Astrocyte of the cerebellum (primary cell): ENCODE data around the gene CERS5.

Experiments used
- DNase-seq: peaks from one replicate; pipeline ENCODE4 v3.0.0-alpha.2; 2011; ENCODE audit warnings: low read depth
- H3K4me3 ChIP-seq: 2 replicates; pipeline ENCODE4 v1.5.1; 2011; ENCODE audit warnings: mild to moderate bottlenecking, low read depth, low read length, moderate library complexity
- in situ Hi-C: cut with HindIII; loops from 2 replicates; pipeline ENCODE4 v1.10.0; 2017; ENCODE audit warnings: low sequenced_read_pairs
- TF ChIP-seq, protein P1 (sequence below): IDR thresholded peaks from 2 replicates; pipeline ENCODE4 v1.5.1; 2012; ENCODE audit warnings: low read length, low read depth, moderate library complexity, mild to moderate bottlenecking; ENCODE audit errors: missing control alignments

Gene CERS5

DNA sequence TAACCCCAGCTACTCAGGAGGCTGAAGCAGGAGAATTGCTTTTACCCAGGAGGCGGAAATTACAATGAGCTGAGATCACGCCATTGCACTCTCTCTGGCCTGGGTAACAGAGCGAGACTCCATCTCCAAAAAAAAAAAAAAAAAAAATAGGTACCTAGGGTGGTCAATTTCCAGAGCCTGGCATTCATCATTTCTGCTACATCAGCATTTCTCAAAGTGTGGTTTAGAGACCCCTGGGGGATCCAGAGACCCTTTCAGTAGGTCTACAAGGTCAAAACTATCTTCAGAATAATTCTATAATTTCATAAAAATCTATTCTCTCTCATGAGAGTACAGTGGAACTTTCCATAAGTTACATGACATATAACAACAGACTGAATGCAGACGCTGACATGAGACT, 19.9 kb downstream of the CERS5 start:
- DNase-seq = no peak
- TF ChIP-seq, protein P1, sequence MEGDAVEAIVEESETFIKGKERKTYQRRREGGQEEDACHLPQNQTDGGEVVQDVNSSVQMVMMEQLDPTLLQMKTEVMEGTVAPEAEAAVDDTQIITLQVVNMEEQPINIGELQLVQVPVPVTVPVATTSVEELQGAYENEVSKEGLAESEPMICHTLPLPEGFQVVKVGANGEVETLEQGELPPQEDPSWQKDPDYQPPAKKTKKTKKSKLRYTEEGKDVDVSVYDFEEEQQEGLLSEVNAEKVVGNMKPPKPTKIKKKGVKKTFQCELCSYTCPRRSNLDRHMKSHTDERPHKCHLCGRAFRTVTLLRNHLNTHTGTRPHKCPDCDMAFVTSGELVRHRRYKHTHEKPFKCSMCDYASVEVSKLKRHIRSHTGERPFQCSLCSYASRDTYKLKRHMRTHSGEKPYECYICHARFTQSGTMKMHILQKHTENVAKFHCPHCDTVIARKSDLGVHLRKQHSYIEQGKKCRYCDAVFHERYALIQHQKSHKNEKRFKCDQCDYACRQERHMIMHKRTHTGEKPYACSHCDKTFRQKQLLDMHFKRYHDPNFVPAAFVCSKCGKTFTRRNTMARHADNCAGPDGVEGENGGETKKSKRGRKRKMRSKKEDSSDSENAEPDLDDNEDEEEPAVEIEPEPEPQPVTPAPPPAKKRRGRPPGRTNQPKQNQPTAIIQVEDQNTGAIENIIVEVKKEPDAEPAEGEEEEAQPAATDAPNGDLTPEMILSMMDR = no peak
- H3K4me3 ChIP-seq = no peak overlapping the region
- in situ Hi-C loops = no loop called here

DNA sequence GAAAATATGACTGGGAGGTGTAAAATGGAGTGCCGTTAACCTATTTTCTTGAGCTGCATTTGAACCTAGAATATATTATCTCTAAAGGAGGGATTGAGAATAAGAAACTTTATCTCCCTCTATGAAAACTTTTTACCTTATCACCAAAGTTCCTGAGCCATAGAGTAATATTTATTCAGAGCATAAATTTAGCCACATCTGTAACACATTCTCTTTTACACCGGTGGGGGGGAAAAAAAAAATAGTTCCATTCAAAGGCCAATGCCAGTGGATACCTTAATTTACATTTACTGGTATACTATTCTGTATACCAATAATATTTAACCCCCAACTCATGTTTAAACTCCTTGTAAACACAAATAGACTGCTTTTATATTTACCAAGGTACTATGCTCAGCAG, 21.7 kb downstream of the CERS5 start:
- no peak overlapping the region for H3K4me3 ChIP-seq
- DNase-seq = no peak
- TF ChIP-seq, protein P1 = no peak
- in situ Hi-C loops = no loop called here

DNA sequence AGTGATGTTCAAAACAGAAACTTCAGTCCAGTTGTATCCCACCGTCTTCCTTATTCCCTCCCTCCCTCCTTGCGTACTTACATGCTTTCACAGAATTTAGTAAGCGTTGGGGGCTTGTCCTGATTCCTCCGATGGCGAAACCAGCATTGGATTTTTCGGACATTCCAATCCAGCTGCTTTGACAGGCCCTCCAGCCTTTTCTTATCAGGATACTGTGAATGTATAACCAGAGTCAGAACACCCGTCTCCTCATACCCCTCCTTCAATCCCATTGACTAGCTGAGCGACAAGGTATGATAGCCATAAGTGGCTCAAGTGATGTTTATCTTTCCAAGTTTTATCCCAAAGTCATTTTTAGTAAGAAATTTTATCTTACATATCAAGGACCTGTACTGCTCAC, 24.2 kb downstream of the CERS5 start:
- in situ Hi-C loops = no loop called here
- no peak overlapping the region for H3K4me3 ChIP-seq
- no peak for DNase-seq
- TF ChIP-seq, protein P1 = no peak

DNA sequence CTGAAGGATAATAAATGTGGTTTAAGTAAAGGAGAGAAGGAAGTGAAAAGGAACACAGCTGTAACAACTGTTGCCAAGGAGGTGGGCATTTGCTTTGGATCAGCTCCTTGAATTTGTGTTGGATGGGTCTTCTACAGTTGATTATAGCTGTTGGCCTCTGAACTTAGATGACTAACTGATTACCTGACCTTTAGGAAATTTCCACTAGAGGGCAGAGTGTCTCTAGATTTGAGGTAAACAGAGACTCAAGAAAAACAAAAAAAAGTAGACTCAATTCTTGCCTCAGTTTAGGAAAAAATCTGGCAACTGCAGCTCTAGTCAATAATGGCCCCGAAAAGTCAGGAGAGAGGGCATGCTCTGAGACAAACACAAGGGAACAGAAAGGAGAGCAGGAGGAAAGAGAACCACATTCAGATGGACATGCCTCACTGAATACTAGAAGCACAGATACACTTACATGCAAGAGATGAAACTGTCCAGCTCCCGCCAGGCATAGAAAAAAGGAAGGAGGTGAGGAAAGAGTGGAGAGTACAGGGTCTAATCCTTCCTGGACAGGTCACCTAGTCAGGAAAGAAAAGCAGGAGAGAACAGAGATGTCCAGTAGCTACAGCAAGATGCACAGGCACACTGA, 34.5 kb downstream of the CERS5 start:
- peak; percentile 19 for DNase-seq
- in situ Hi-C loops = no loop called here

DNA sequence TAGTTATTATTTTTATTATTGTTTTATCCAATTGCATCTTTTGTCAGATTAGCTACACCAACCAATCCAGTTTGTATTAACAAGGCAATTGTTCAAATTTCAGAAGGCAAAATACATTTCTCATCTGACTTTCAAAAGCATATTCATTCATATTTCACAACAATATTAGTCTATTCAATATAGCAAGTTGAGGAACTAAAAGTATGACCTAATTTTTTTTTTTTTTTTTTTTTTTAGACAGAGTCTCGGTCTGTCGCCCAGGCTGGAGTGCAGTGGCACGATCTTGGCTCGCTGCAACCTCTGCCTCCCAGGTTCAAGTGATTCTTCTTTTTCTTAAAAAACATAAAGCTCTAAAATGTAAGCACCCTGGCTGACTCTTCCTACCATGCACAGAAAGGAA, 37.9 kb downstream of the CERS5 start:
- TF ChIP-seq, protein P1 = no peak
- no peak for DNase-seq
- no peak overlapping the region for H3K4me3 ChIP-seq
- in situ Hi-C loops = no loop called here

More for the DNA sequence above, 34.5 kb downstream of the CERS5 start:
- TF ChIP-seq, protein P1 = peak; percentile 30
- H3K4me3 ChIP-seq = no peak overlapping the region

DNA sequence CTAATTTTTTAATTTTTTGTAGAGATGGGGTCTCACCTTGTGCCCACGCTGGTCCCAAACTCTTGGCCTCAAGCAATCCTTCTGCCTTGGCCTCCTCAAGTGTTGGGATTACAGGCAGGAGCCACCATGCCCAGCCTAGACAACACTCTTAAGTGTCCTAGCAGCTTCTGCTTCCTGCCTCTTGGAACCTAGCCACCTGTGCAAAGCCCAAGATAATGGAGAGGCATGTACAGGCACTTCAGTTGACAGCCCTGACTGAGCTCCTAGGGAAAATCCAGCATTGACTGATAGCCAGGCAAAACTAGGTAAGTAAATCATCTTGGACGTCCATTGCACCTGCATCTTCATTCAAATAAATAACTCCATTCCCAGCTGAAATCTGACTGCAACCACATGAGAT, 39.6 kb downstream of the CERS5 start:
- no peak for DNase-seq
- in situ Hi-C loops = no loop called here
- TF ChIP-seq, protein P1 = no peak
- no peak overlapping the region for H3K4me3 ChIP-seq
